NCI-H1048 (cell line): ENCODE data around the gene GSTK1.
A peak's percentile ranks its signal among the peaks of the same experiment; 100 is the strongest.
"Not testable (repeated sequence)": the region's sequence is repeated elsewhere in the genome, so short reads cannot be mapped to it uniquely, and the experiment has no call there.

Experiments used
- DNase-seq: peaks from one replicate; lab custom pipeline; 2025; lab: John Stamatoyannopoulos, UW

GSTK1 gene

DNA sequence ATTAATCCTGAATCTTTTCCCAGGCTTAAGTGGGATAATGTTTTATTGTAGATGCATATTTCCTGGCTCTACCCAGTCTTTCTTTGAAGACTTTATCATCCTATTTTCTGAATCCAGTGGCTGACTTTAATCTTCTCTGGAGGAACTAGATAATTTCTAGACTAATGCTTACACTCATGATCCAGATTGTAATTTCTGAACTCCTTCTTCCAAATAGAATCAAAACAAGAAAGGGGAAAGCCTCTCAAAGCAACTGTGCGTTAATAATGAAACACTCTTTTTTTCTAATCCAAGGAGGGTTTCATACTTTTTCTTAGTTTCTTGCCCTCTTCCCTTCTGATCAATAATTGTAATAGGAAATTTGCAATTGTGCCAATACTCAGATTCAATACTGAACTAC lies 8.0 kb downstream of the GSTK1 start:
- DNase-seq, result no peak

DNA sequence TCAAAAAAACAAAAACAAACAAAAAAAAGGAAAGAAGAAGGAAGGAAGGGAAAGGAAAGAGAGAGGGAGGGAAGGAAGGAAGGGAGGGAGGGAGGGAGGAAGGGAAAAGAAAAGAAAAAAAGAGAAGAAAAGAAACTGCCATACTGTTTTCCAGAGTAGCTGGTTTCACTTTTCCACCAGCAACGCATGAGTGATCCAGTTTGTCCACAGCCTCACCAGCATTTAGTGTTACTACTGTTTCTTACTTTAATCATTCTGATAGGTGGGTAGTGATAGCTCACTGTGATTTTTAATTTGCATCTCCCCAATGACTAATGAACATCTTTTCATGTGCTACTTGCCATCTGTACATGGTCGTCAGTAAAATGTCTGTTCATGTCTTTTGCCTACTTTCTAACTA lies 9.6 kb downstream of the GSTK1 start:
- no peak for DNase-seq

DNA sequence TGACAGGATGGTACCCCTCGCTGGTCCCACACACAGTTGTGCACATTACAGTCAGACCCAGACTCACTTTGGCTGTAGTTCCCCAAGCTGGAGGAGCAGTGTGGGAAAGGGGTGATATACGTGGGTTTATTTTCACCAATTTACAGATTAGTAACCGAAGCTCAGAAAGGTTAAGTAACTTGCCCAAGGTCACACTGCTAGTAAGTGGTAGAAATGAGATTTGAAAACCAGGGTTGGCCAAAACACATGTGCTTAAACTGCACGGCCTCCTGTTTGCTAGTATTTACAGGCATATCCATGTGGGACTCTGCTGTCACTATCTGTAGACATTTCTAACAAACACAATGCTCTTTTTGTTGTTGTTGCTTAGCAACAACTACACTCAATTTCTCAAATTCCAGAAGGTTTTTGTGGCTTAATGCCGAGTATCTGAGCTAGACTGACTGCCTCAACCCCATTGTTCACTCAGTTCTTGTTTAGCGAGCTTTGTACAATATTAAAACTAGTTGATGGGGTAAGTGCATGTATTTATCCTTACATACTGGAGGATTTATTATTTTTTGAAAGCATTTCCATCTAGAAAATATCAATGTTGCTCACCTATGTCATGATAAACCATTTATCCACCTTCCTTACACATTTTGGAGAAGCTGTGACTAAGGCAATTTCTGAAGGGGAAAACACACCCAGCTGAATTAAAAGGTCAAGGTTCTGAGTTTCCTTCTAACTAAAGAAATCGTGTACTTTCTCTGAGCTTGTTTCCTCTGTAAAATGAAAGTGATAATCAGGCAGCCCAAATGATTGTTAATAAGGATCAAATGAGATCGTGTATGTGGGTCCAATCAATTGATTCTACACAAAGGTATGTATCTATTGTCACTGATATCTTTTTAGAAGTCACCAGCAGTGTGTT lies 16.2 kb downstream of the GSTK1 start:
- DNase-seq, result peak; percentile 72

DNA sequence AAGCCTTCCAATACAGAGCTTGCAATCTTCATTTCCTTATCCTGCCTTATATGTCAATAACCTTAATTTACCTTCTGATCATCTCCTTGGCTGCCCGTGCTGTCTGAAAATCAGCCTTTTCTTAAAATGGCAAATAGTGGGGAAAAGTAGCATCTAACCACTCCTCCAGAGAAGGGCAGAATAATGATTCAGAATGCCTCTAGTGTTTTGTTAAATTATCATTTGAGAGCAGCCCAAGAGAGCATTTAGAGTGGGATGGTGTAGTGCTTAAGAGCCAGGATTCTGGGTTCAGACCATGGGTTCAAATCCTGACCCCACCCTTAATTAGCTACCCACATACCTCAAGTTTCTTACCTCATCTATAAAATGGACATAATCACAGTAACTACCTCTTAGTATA lies 16.9 kb downstream of the GSTK1 start:
- DNase-seq, result no peak

DNA sequence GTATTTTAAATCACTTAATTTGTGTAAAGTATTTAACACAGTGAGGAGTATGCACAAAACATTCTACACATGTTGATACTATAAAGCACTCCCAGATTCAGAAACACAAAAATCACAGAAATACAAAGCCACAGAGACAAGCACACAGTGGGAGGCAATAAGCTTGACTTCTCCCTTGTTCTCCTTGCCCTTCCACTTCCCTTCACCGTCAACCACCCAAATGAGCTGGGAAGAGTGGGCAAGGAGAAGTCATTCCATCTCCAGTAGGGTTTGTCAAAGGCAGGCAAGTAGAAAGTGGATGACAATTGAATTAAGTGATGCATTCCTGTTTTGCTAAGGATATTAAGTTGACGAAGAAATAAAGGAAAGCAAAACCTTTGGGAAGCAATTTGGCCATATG lies 17.3 kb downstream of the GSTK1 start:
- no peak for DNase-seq

DNA sequence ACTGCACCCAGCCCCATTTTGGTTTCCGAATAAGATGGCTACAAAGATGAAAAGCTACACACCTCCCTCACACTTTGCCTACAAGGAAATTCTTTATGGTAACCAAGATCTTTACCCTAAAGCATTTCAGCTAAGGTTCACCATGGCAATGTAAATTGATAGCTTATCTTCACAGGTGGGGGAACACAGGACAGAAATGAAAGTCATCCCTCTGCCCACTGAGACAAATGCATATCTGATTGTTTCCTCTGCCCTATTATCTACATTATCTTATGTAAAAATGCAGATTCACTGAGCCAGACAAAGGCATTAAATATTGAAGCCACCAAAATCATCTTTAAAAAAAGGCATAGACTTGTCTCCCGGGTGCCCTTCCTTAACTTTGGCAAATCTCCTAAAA lies 18.3 kb downstream of the GSTK1 start:
- no peak for DNase-seq

DNA sequence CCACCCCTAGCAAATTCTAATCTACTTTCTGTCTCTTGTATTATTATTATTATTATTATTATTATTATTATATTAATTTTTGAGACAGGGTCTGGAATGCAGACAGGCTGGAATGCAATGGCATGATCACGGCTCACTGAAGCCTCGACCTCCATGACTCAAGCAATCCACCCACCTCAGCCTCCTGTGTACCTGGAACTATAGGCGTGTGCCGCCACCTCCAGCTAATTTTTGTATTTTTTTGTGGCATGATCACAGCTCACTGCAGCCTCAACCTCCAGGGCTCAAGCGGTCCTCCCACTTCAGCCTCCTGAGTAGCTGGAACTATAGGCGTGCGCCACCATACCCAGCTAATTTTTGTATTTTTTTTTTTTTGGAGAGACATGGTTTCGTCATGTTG lies 18.9 kb downstream of the GSTK1 start:
- no peak for DNase-seq

DNA sequence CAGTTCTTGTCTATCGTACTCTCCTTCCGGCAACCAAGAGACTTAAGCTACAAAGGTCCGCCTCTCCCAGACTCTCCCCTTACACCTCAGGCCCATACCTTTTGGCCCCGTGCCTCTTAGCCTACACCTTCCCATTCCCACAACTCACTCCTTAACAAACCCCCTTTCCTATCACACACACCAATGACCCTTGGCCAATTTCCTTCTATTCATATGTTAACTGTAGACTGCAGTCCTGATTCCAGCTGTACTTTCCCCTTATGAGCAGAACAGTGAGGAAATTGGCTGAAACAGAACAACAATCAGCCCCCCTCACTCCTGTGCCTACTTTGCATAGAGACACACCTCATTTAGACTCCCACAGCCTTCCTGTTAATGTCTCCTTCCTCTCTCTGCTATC lies 20.1 kb downstream of the GSTK1 start:
- peak; percentile 8 for DNase-seq

DNA sequence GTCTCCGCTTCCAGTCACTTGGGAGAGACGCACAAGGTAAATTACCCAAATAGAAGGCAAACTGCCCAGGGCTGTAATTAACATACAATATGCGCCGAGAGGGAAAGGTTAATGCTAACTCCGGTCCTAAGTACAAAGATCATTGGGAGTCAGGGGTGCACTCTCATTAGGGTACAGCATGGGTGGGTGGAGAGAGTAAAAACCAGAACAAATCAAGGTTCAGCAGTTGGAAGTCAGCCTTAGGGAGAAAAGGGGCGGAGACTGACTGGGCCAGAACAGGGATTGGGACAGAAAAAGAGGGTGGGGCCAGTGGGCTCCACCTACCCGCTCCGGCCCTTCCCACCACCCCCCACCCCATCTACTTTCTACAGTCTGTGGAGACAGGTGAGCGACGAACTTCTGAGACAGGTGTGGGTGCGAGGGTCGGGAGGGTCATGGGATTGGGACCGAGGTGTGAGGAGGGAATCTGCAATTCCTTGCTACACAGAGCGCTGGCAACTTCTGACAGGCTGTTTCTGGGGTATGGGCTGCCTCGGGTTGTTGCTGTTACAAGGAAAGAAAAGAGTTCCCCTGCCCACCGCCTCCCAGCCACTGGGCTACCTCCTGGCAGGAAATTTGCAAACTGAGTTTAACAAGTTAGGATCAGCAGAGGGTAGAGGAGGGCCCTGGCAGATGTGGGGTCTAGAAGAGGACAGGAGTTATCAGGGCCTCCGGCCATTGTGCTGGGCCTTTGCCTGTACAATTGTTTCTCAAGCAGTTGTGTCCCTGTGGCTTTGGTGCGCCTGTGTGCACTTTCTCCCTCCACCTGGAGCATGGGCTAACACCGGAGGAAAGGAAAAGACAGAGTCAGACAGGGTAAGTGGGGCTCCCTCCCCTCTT lies 21.6 kb downstream of the GSTK1 start, which contains the start of gene TMEM139:
Gene TMEM139 (plus strand): TSS at position 368 of the 879 bp plus-strand sequence. CDS start 1,000 bp downstream, outside the sequence.
- DNase-seq, result peak; percentile 33

DNA sequence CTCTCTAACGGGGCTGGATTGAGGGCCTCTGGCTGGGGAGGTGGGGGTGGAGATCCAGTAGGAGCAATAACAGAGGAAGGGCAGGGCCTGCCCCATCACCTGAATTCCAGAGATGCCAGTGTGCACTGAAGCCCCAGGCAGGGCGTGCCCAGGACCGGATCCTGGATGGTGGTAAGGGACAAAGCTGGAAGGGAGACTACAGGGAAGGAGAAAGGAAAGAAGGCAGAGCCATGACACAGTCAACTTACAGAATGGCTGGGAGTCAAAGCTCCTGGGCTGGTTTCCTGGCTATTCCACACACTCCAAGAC lies 22.2 kb downstream of the GSTK1 start:
- DNase-seq, result no peak

DNA sequence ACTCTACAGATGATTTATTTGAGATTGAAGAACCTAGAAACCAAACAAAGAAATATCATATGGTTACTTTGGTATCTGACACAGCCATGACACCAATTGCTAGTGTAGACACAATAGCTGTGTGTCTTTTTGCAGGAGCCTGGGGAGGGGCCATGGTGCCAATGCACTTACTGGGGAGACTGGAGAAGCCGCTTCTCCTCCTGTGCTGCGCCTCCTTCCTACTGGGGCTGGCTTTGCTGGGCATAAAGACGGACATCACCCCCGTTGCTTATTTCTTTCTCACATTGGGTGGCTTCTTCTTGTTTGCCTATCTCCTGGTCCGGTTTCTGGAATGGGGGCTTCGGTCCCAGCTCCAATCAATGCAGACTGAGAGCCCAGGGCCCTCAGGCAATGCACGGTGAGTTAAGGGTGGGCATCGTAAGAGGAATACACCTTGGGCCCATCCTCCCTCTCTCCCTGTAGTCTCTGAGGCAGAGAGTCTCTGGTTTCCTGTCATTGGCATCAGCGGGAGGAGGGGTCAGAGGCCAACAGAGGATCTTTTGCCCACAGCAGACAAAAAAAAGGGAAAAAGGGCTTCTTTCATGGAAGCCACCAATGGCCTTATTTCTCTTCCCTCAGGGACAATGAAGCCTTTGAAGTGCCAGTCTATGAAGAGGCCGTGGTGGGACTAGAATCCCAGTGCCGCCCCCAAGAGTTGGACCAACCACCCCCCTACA lies 22.7 kb downstream of the GSTK1 start:
- no peak for DNase-seq

DNA sequence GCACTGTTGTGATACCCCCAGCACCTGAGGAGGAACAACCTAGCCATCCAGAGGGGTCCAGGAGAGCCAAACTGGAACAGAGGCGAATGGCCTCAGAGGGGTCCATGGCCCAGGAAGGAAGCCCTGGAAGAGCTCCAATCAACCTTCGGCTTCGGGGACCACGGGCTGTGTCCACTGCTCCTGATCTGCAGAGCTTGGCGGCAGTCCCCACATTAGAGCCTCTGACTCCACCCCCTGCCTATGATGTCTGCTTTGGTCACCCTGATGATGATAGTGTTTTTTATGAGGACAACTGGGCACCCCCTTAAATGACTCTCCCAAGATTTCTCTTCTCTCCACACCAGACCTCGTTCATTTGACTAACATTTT lies 23.3 kb downstream of the GSTK1 start:
- no peak for DNase-seq

DNA sequence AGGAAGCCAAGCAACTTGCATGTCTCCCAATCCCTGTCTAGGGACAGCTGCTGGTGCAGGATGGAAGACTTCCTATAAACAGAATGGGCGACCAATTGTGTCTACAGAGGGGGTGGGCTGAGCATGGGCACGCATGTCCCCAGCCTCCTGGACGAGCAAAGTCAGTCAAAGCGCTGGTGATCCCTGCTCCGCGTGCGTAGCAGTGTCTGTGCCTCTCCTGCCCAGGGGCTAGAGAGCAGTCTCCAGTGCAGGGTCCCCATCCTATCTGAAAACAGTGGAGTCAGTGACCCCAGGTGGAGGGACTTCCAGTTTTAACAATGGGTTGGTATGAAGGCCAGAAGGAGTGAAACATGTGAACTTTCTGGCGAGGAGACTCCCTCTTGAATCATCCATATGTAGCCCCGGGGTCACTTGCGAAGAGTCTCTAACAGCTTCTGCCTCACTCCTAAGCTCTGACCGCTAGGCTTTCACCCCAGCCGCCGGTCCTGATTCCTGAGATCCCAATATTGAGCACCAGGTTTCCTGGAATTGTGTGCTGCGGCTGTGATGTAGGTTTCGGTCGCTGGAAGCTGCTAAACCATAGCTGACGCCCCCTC lies 24.2 kb downstream of the GSTK1 start:
- DNase-seq, result no peak

DNA sequence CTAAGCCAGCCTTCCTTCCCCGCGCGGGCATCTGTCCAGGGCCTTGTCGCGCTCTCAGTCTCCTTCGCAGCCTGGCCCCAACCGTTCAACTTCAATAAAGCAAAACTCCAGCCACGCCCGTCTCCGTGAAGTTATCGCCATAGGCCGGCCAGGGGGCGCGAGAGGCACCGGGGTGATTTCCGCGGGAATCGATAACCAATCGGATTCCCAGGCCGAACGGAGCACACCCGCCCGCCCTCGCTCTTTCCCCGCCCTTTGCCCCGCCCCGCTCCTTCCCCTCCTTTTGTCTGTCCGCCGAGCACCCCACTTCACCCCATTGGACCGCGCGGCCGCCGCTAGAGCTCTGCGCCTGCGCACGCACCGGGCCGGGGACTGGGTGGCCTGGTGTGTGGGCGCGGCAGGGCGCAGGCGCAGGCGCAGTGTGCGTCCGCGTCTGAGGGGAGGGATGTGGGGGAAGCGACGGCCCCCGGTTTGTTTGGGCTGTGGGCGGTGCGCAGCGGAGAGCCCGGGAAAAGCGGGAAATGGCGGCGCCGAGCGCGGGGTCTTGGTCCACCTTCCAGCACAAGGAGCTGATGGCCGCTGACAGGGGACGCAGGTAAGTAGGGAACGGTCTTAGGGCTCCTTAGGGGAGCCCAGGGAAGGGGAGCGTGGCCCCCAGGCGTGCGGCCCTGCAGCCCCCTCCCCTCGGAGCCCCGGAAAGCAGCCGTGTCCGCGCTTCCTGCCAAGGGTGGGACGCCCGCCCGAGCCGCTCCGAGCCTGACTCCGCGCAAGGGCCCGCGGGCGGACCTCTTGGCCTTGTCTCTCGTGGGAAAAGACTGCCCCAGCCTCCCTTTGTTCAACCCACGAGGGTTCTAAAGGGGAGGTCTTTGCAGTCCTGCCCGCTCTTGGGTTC lies 24.9 kb downstream of the GSTK1 start, which contains the start of gene CASP2:
Gene CASP2 (plus strand): TSS at position 417 of the 892 bp plus-strand sequence. CDS start 105 bp downstream, at position 522.
- DNase-seq, result peak; percentile 99

DNA sequence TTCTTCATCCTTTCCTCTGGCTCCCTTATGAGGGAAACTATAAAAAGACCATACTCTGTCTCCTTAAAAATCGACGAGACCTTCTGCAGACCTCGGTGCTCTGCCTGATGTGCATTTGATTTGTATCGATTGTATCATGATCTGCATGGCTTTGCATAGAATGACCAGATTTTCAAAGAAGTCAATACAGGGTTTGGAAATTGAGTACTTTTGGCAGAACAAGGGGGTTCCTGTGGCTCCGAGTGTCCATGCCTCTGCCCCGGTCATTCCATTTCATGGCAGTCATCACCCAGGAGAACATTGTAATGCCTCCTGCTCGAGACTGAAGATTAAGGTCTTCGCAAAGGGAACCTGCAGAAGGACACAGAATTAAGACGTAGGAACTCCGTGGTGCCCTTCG lies 25.6 kb downstream of the GSTK1 start:
- no peak for DNase-seq

DNA sequence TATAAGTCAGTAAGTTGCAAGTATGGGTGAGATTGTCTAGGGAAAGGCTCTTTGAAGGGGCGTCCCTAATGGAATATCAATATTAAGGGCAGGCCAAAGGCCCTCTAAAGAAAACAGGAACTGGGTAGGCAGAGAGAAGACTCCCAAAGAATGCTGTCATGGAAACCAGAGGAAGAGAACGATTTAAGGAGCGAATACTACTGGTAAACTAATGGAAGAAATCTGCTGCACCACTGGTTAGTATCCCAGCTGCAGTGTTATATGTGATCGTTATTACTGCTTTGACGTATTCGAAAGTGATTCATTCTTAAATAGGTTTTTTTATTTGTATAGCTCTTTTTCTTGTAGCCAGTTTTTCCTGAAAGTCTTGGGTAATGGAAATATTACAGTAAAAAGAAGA lies 26.2 kb downstream of the GSTK1 start:
- no peak for DNase-seq

DNA sequence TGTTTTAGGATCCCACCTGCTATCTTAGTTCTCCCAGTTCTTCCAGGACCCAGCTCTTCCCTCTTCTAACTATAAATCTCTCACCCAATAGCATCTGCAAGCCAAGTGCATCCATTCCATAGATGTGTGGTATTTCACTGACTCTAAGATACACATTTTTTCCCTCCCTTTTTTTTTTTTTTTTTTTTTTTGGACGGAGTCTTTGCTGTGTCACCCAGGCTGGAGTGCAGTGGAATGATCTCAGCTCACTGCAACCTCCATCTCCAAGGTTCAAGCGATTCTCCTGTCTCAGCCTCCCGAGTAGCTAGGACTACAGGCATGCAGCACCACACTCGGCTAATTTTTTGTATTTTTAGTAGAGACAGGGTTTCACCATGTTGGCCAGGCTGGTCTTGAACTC lies 26.6 kb downstream of the GSTK1 start:
- DNase-seq, result not testable (repeated sequence)

DNA sequence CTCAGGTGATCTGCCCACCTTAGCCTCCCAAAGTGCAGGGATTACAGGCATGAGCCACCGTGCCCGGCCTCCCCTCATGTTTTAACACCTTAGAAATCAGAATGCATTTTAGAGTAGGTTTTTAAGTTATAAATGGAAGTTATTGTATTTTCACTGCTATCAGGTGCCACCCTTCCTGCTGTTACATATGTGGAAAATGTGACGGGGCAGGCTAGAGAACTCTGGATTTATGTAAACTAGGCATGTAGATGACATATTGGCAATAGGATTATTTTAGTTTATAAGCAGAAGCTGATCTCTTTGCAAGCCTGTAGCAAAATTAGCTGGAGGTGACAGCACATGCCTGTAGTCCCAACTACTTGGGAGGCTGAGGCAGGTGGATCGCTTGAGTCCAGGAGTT lies 27.1 kb downstream of the GSTK1 start:
- no peak for DNase-seq

DNA sequence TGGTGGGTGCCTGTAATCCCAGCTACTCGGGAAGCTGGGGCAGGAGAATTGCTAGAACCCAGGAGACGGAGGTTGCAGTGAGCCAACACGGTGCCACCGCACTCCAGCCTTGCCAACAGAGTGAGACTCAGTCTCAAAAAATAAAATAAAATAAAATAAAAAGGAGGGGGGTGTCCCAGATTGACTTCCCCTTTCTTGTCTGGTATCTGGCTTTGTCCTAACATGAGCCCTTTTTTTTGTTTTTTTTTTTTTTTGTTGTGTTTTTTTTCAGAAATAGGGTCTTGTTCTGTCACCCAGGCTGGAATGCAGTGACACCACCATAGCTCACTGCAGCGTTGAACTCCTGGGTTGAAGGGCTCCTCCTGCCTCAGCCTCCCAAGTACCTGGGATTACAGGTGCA lies 29.6 kb downstream of the GSTK1 start:
- DNase-seq, result no peak

DNA sequence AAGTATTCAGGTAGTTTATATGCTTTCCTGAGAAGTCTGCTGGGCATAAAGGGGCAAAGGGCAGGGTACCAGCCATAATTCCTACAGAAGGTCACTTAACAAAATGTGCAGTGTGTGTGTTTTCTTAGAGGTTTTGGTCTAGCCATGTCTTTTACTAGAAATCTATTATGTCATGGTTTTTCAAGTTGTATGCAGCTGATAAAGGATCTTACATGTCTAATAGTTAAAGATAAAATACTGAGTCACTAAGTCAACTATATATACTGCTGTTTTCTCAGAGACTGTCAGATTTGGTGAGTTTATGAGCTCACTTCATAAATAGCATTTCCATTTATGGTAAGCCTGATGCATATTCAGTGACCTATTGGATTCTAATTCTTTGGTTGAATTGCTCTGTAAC lies 32.6 kb downstream of the GSTK1 start:
- no peak for DNase-seq

DNA sequence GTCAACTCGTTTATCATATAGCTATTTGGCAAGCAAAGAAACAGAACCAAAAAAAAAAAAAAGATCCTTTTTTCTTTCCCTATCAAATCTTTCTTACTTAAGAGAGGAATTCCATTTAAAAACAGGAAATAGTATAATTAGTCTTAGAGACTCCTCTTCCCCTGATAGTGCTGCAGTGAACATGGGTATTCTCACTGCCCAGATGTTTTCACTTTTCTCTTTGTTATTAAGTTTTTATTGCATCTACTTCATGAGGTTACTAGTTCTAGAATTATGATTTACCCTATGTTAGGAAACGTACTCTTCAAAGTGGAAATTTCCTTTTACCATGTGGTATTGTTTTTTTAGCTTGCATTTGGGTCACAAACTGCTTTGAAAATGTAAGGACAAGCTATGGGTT lies 33.4 kb downstream of the GSTK1 start:
- DNase-seq, result no peak
